CD8-positive, alpha-beta memory T cell (primary cell): ENCODE results near the gene SNCAIP. TPM values are rescaled to one million over a fixed set of nuclear protein-coding genes. Genes with fewer than 3 reads are reported as not detected.

Source experiments
- CTCF ChIA-PET: fragments of 350-600 bp; sonication (Branson Sonifier 250); formaldehyde crosslinking; loops from one replicate; lab custom pipeline; 2021; ENCODE audit warnings: antibody characterized with exemption; lab: Charles Lee
- POLR2A ChIA-PET: fragments of 350-600 bp; sonication (Branson Sonifier 250); formaldehyde crosslinking; loops from one replicate; lab custom pipeline; 2021; ENCODE audit warnings: antibody characterized with exemption; lab: Charles Lee
- DNase-seq, 5 donors: peaks; one replicate each; pipeline versions ENCODE4 v3.0.0 to v3.0.0-alpha.2; 2020 to 2022; ENCODE audit warnings: mixed read lengths in 1 of 5
- H3K27ac ChIP-seq: one replicate; pipeline ENCODE4 v1.7.0; 2013; ENCODE audit warnings: low read depth, mild to moderate bottlenecking, low read length, moderate library complexity
- H3K27me3 ChIP-seq: 2 replicates; pipeline ENCODE4 v1.7.0; 2013; ENCODE audit warnings: low read length, mild to moderate bottlenecking; ENCODE audit not compliant: insufficient read depth, poor library complexity, severe bottlenecking
- H3K36me3 ChIP-seq: 2 replicates; pipeline ENCODE4 v1.7.0; 2013; ENCODE audit warnings: mild to moderate bottlenecking, low read length, moderate library complexity; ENCODE audit not compliant: insufficient read depth
- H3K4me1 ChIP-seq: 2 replicates; pipeline ENCODE4 v1.7.0; 2013; ENCODE audit warnings: mild to moderate bottlenecking, low read length, moderate library complexity; ENCODE audit not compliant: insufficient read depth
- H3K4me3 ChIP-seq: 2 replicates; pipeline ENCODE4 v1.7.0; 2013; ENCODE audit warnings: mild to moderate bottlenecking, low read length
- H3K9me3 ChIP-seq: 2 replicates; pipeline ENCODE4 v1.7.0; 2013; ENCODE audit warnings: mild to moderate bottlenecking, low read length
- H3K27ac Mint-ChIP-seq, 8 donors: one replicate each; pipeline ENCODE4 v1.8.0; 2020 to 2021; ENCODE audit warnings: mixed read lengths in 8 of 8, mild to moderate bottlenecking in 6 of 8, inconsistent platforms in 3 of 8, moderate library complexity in 3 of 8
- H3K27me3 Mint-ChIP-seq, 2 donors: one replicate each; pipeline ENCODE4 v1.8.0; 2020 to 2021; ENCODE audit warnings: mixed read lengths in 2 of 2, mild to moderate bottlenecking in 1 of 2, moderate library complexity in 1 of 2
- H3K36me3 Mint-ChIP-seq, 3 donors: one replicate each; pipeline ENCODE4 v1.8.0; 2020 to 2021; ENCODE audit warnings: mixed read lengths in 3 of 3, inconsistent platforms in 1 of 3, mild to moderate bottlenecking in 1 of 3
- H3K4me1 Mint-ChIP-seq, 3 donors: one replicate each; pipeline ENCODE4 v1.8.0; 2020 to 2021; ENCODE audit warnings: mixed read lengths in 3 of 3, inconsistent platforms in 1 of 3, mild to moderate bottlenecking in 1 of 3
- H3K4me3 Mint-ChIP-seq, 7 donors: one replicate each; pipeline ENCODE4 v1.8.0; 2020 to 2021; ENCODE audit warnings: mixed read lengths in 7 of 7, mild to moderate bottlenecking in 6 of 7, moderate library complexity in 4 of 7, inconsistent platforms in 2 of 7
- H3K9me3 Mint-ChIP-seq, 5 donors: one replicate each; pipeline ENCODE4 v1.8.0; 2020 to 2022; ENCODE audit warnings: mixed read lengths in 5 of 5, mild to moderate bottlenecking in 3 of 5, moderate library complexity in 2 of 5, inconsistent platforms in 1 of 5
- polyA plus RNA-seq: library from polyadenylated mRNA; unstranded; fragments of 300-500 nt; fragmentation: Illumina TruSeq; gene quantifications from one replicate; pipeline ENCODE4 v1.2.3, GENCODE V29; 2021
- total RNA-seq, 2 experiments: library from RNA; stranded (reverse); gene quantifications; one replicate each; pipeline ENCODE4 v1.2.3, GENCODE V29; 2021

Gene SNCAIP
- total and polyA plus RNA-seq, 3 experiments from 2014 or later = not detected

- Histone ChIP-seq H3K9me3 (no peaks in the 10 kb centered on the region), H3K4me1 (no peaks in the 10 kb centered on the region), H3K27me3 (no peaks in the 10 kb centered on the region), H3K27ac (no peak overlapping the region), H3K36me3 (no peaks in the 10 kb centered on the region), H3K4me3 (no peak overlapping the region)
- CTCF ChIA-PET = no interaction called here
- POLR2A ChIA-PET = no interaction called here
- Mint-ChIP-seq H3K4me3 (no peak overlapping the region), H3K27me3 (peaks cover 3 to 4% of the 10 kb centered on the region in 2 donors), H3K9me3 (peaks cover 0 to 5% (median 2%) of the 10 kb centered on the region in 5 donors), H3K36me3 (no peaks in the 10 kb centered on the region), H3K4me1 (no peaks in the 10 kb centered on the region), H3K27ac (no peak overlapping the region)
- no peak for DNase-seq
Measured at GRCh38 chr5:122319897-122320296, 7.9 kb downstream of the SNCAIP start.

- Histone ChIP-seq H3K27me3 (no peaks in the 10 kb centered on the region), H3K4me3 (no peak overlapping the region), H3K9me3 (no peaks in the 10 kb centered on the region), H3K27ac (no peak overlapping the region), H3K36me3 (no peaks in the 10 kb centered on the region), H3K4me1 (no peaks in the 10 kb centered on the region)
- Mint-ChIP-seq H3K27ac (no peak overlapping the region), H3K4me3 (no peak overlapping the region), H3K36me3 (no peaks in the 10 kb centered on the region), H3K4me1 (no peaks in the 10 kb centered on the region), H3K9me3 (peaks cover 0 to 4% (median 0%) of the 10 kb centered on the region in 5 donors), H3K27me3 (peaks cover 0 to 4% of the 10 kb centered on the region in 2 donors)
- POLR2A ChIA-PET = no interaction called here
- DNase-seq = no peak
- CTCF ChIA-PET = no interaction called here
Measured at GRCh38 chr5:122321921-122322320, 9.9 kb downstream of the SNCAIP start.

- peaks cover 0 to 4% (median 0%) of the 10 kb centered on the region in 5 donors for H3K9me3 Mint-ChIP-seq
- DNase-seq = no peak
- Histone ChIP-seq H3K27ac (no peak overlapping the region), H3K27me3 (no peaks in the 10 kb centered on the region), H3K4me1 (no peaks in the 10 kb centered on the region), H3K4me3 (no peak overlapping the region), H3K36me3 (no peaks in the 10 kb centered on the region), H3K9me3 (no peaks in the 10 kb centered on the region)
- ChIA-PET POLR2A (no interaction called here), CTCF (no interaction called here)
- H3K4me3 Mint-ChIP-seq = no peak overlapping the region
- no peak overlapping the region for H3K27ac Mint-ChIP-seq
- peaks cover 0 to 4% of the 10 kb centered on the region in 2 donors for H3K27me3 Mint-ChIP-seq
- no peaks in the 10 kb centered on the region for H3K4me1 Mint-ChIP-seq
- H3K36me3 Mint-ChIP-seq = no peaks in the 10 kb centered on the region
Measured at GRCh38 chr5:122322801-122323548, 10.9 kb downstream of the SNCAIP start.

- Mint-ChIP-seq H3K9me3 (peaks cover 0 to 4% (median 0%) of the 10 kb centered on the region in 5 donors), H3K4me1 (no peaks in the 10 kb centered on the region), H3K27me3 (peaks cover 0 to 2% of the 10 kb centered on the region in 2 donors), H3K27ac (no peak overlapping the region), H3K4me3 (no peak overlapping the region), H3K36me3 (no peaks in the 10 kb centered on the region)
- DNase-seq = no peak
- Histone ChIP-seq H3K27me3 (no peaks in the 10 kb centered on the region), H3K27ac (no peak overlapping the region), H3K4me1 (no peaks in the 10 kb centered on the region), H3K9me3 (no peaks in the 10 kb centered on the region), H3K36me3 (no peaks in the 10 kb centered on the region), H3K4me3 (no peak overlapping the region)
- POLR2A ChIA-PET = no interaction called here
- CTCF ChIA-PET = no interaction called here
Measured at GRCh38 chr5:122323738-122324137, 11.7 kb downstream of the SNCAIP start.

- H3K4me3 ChIP-seq = no peak overlapping the region
- no peaks in the 10 kb centered on the region for H3K27me3 ChIP-seq
- CTCF ChIA-PET = no interaction called here
- Mint-ChIP-seq H3K27ac (no peak overlapping the region), H3K36me3 (no peaks in the 10 kb centered on the region), H3K9me3 (no peaks in the 10 kb centered on the region), H3K27me3 (no peaks in the 10 kb centered on the region), H3K4me3 (no peak overlapping the region), H3K4me1 (no peaks in the 10 kb centered on the region)
- H3K36me3 ChIP-seq = no peaks in the 10 kb centered on the region
- POLR2A ChIA-PET = no interaction called here
- H3K9me3 ChIP-seq = no peaks in the 10 kb centered on the region
- no peak for DNase-seq
- H3K27ac ChIP-seq = no peak overlapping the region
- H3K4me1 ChIP-seq = no peaks in the 10 kb centered on the region
Measured at GRCh38 chr5:122327110-122327509, 15.1 kb downstream of the SNCAIP start.

- no peaks in the 10 kb centered on the region for H3K36me3 Mint-ChIP-seq
- Histone ChIP-seq H3K36me3 (no peaks in the 10 kb centered on the region), H3K27me3 (no peaks in the 10 kb centered on the region), H3K4me1 (no peaks in the 10 kb centered on the region), H3K27ac (no peak overlapping the region), H3K9me3 (no peaks in the 10 kb centered on the region), H3K4me3 (no peak overlapping the region)
- CTCF ChIA-PET = no interaction called here
- no peaks in the 10 kb centered on the region for H3K4me1 Mint-ChIP-seq
- H3K9me3 Mint-ChIP-seq = peaks cover 0 to 4% (median 0%) of the 10 kb centered on the region in 5 donors
- H3K27ac Mint-ChIP-seq = no peak overlapping the region
- no peaks in the 10 kb centered on the region for H3K27me3 Mint-ChIP-seq
- DNase-seq = no peak
- POLR2A ChIA-PET = no interaction called here
- H3K4me3 Mint-ChIP-seq = no peak overlapping the region
Measured at GRCh38 chr5:122330881-122331280, 18.8 kb downstream of the SNCAIP start.

- Mint-ChIP-seq H3K4me3 (no peak overlapping the region), H3K36me3 (no peaks in the 10 kb centered on the region), H3K4me1 (no peaks in the 10 kb centered on the region), H3K27ac (no peak overlapping the region), H3K27me3 (no peaks in the 10 kb centered on the region), H3K9me3 (peaks cover 0 to 4% (median 0%) of the 10 kb centered on the region in 5 donors)
- Histone ChIP-seq H3K4me1 (no peaks in the 10 kb centered on the region), H3K27me3 (no peaks in the 10 kb centered on the region), H3K27ac (no peak overlapping the region), H3K9me3 (no peaks in the 10 kb centered on the region), H3K4me3 (no peak overlapping the region), H3K36me3 (no peaks in the 10 kb centered on the region)
- DNase-seq = no peak
- ChIA-PET POLR2A (no interaction called here), CTCF (no interaction called here)
Measured at GRCh38 chr5:122332599-122333555, 20.8 kb downstream of the SNCAIP start.

GRCh38 chr5:122333564-122333963 lies 21.5 kb downstream of the SNCAIP start:
- Mint-ChIP-seq H3K27ac (no peak overlapping the region), H3K4me1 (no peaks in the 10 kb centered on the region), H3K36me3 (no peaks in the 10 kb centered on the region), H3K9me3 (peaks cover 0 to 4% (median 0%) of the 10 kb centered on the region in 5 donors), H3K4me3 (no peak overlapping the region), H3K27me3 (no peaks in the 10 kb centered on the region)
- DNase-seq = no peak
- no peaks in the 10 kb centered on the region for H3K9me3 ChIP-seq
- no peaks in the 10 kb centered on the region for H3K36me3 ChIP-seq
- no peaks in the 10 kb centered on the region for H3K4me1 ChIP-seq
- POLR2A ChIA-PET = no interaction called here
- CTCF ChIA-PET = no interaction called here
- H3K4me3 ChIP-seq = no peak overlapping the region
- no peaks in the 10 kb centered on the region for H3K27me3 ChIP-seq
- H3K27ac ChIP-seq = no peak overlapping the region
